Heart left ventricle (tissue), 13 donors: ENCODE measurements around the gene MYBPC1.
"Not testable (repeated sequence)": the region's sequence is repeated elsewhere in the genome, so short reads cannot be mapped to it uniquely, and the experiment has no call there.

Source experiments
- CTCF ChIP-seq, 12 donors: fragments of 200-600 bp; sonication (generic) in 4 of 12; IDR thresholded peaks; one replicate each; pipeline versions ENCODE4 v1.5.0 to v1.8.0; 2018 to 2022; ENCODE audit warnings: antibody characterized with exemption in 12 of 12, mild to moderate bottlenecking in 5 of 12
- POLR2A ChIP-seq, 2 donors: fragments of 450-650 bp; IDR thresholded peaks; one replicate each; pipeline ENCODE4 v1.6.1; 2017; ENCODE audit warnings: antibody characterized with exemption in 2 of 2, mild to moderate bottlenecking in 2 of 2, moderate library complexity in 2 of 2
- donor health status: ischemic (EF 13 %, LVEDD 7.1; RV severe dilation, severe dysfunction).
- donor health status: DM: no; HTN: yes; CAD: no.
- donor health status: DM: no; HTN: no; CAD: no.
- donor health status: ischemic (EF 25% LVEDD 6.9; RV normal size, moderate dysfunction).
- donor health status: ischemic (EF 25% LVEDD 5.7; RV mildly dilated, moderate dysfunction).
- donor health status: ischemic (EF 35%, LVEDD 5.7; RV mildly dilated, moderate dysfunction).
- donor health status: nonischemic (EF 11% LVEDD 7.7; RV severe dilation, severe dysfunction).
- donor health status: DM: yes; HTN: yes; CAD: no.
- donor health status: PGD.
- donor health status: ischemic (EF 29% LVEDD 5.4; RV normal size, mild dysfunction).
- donor health status: nonischemic (EF 23%, LVEDD 6.1; RV moderate dilation, normal function).

- TF ChIP-seq POLR2A, CTCF (IDR thresholded peaks at IDR 0.05): not testable (repeated sequence)
Observed at GRCh38 chr12:101734482-101734881, 139.7 kb downstream of the MYBPC1 start.
